T47D (cell line): ENCODE data around the gene SRGAP2C.
"Not testable (repeated sequence)": the region's sequence is repeated elsewhere in the genome, so short reads cannot be mapped to it uniquely, and the experiment has no call there.

ENCODE experiments used
- DNase-seq, 2 experiments: peaks; one replicate each; pipeline versions ENCODE4 v3.0.0 to v3.0.0-alpha.2; 2011 to 2012; ENCODE audit warnings: low read depth in 1 of 2, low spot score in 1 of 2
- JUND ChIP-seq: IDR thresholded peaks from 2 replicates; pipeline ENCODE4 v1.6.1; 2012; ENCODE audit warnings: low read depth
- in situ Hi-C: cut with HindIII; loops from 2 replicates; pipeline ENCODE4 v1.10.0; 2016; ENCODE audit warnings: low sequenced_read_pairs, low pct_unique_long_range_greater_than_20kb

SRGAP2C gene

GRCh38 chr1:121408354-121408753 is 223.6 kb downstream of the SRGAP2C start:
- no peak for TF ChIP-seq JUND
- in situ Hi-C loops = no loop called here
- no peak for DNase-seq

GRCh38 chr1:121413821-121414220 is 229.0 kb downstream of the SRGAP2C start:
- in situ Hi-C loops = no loop called here
- TF ChIP-seq JUND = no peak
- DNase-seq = no peak

GRCh38 chr1:121414905-121415304 is 230.1 kb downstream of the SRGAP2C start:
- no peak for TF ChIP-seq JUND
- in situ Hi-C loops = no loop called here
- DNase-seq = peak in 1 of 2 experiments; percentile 72

GRCh38 chr1:121417325-121417923 is 232.6 kb downstream of the SRGAP2C start:
- in situ Hi-C loops = no loop called here
- no peak for TF ChIP-seq JUND
- no peak for DNase-seq

- TF ChIP-seq JUND = no peak
- in situ Hi-C loops = no loop called here
- no peak for DNase-seq
These were observed 233.7 kb downstream of the SRGAP2C start for GRCh38 chr1:121418369-121419049.

- in situ Hi-C loops, DNase-seq: not testable (repeated sequence)
These were observed 234.4 kb downstream of the SRGAP2C start for GRCh38 chr1:121419050-121419615.

- DNase-seq, in situ Hi-C loops: not testable (repeated sequence)
These were observed 236.7 kb downstream of the SRGAP2C start for GRCh38 chr1:121421490-121421889.

- DNase-seq, in situ Hi-C loops: not testable (repeated sequence)
These were observed 239.2 kb downstream of the SRGAP2C start for GRCh38 chr1:121423956-121424355.

- in situ Hi-C loops = not testable (repeated sequence)
These were observed 248.7 kb downstream of the SRGAP2C start for GRCh38 chr1:121433517-121433916.

GRCh38 chr1:121438862-121439261 is 254.1 kb downstream of the SRGAP2C start:
- DNase-seq, in situ Hi-C loops: not testable (repeated sequence)

More at GRCh38 chr1:121433517-121433916, 248.7 kb downstream of the SRGAP2C start:
- DNase-seq = not testable (repeated sequence)

- TF ChIP-seq JUND = no peak
- DNase-seq = no peak
- in situ Hi-C loops = no loop called here
These were observed 256.2 kb downstream of the SRGAP2C start for GRCh38 chr1:121440993-121441392.
